Body of pancreas (tissue), 4 donors: Measurements from ENCODE around the gene COL8A1.

Experiments
- POLR2A ChIP-seq, 3 donors: fragments of 450-650 bp; IDR thresholded peaks; one replicate each; pipeline ENCODE4 v1.6.1; 2016; ENCODE audit warnings: antibody characterized with exemption in 3 of 3, mild to moderate bottlenecking in 2 of 3
- TF ChIP-seq, protein P1 (sequence below), 7 experiments: fragments of 450-650 bp in 4 of 7; fragments of 200-600 bp in 3 of 7; sonication (generic) in 3 of 7; IDR thresholded peaks; one replicate each; pipeline ENCODE4 v1.5.1; 2016 to 2019; ENCODE audit warnings: antibody characterized with exemption in 7 of 7

DNA sequence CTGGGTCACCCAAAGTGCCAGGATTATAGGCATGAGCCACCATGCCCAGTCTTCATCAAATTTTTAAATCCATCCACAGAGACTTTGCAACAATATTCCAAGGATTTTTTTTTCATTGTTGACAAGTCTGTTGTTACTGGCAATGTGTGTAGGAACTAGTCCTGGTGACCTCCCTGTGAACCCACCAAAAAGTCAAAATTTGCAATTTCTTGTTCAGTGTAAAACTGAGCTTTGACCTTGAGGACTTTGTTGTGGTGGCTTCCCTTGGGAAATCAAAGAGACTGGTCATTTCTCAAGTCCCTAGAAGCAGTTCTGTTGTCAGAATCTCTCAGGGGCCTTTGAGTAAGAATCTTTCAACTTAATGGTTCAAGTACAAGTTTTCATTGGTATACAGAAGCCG, 36.9 kb upstream of the COL8A1 start:
- TF ChIP-seq, protein P1, sequence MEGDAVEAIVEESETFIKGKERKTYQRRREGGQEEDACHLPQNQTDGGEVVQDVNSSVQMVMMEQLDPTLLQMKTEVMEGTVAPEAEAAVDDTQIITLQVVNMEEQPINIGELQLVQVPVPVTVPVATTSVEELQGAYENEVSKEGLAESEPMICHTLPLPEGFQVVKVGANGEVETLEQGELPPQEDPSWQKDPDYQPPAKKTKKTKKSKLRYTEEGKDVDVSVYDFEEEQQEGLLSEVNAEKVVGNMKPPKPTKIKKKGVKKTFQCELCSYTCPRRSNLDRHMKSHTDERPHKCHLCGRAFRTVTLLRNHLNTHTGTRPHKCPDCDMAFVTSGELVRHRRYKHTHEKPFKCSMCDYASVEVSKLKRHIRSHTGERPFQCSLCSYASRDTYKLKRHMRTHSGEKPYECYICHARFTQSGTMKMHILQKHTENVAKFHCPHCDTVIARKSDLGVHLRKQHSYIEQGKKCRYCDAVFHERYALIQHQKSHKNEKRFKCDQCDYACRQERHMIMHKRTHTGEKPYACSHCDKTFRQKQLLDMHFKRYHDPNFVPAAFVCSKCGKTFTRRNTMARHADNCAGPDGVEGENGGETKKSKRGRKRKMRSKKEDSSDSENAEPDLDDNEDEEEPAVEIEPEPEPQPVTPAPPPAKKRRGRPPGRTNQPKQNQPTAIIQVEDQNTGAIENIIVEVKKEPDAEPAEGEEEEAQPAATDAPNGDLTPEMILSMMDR (IDR thresholded peaks at IDR 0.05), result no peak
- no peak for TF ChIP-seq POLR2A (IDR thresholded peaks at IDR 0.05)
